GM21390 (cell line): Measurements from ENCODE around the gene LUC7L2.
"Not testable (repeated sequence)": the region's sequence is repeated elsewhere in the genome, so short reads cannot be mapped to it uniquely, and the experiment has no call there.

Experiments
- ATAC-seq: cut with Tn5 transposase; IDR thresholded peaks from one replicate; pipeline ENCODE4 v1.9.1; 2021; ENCODE audit not compliant: unreplicated experiment

The LUC7L2 gene, protein sequence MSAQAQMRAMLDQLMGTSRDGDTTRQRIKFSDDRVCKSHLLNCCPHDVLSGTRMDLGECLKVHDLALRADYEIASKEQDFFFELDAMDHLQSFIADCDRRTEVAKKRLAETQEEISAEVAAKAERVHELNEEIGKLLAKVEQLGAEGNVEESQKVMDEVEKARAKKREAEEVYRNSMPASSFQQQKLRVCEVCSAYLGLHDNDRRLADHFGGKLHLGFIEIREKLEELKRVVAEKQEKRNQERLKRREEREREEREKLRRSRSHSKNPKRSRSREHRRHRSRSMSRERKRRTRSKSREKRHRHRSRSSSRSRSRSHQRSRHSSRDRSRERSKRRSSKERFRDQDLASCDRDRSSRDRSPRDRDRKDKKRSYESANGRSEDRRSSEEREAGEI

DNA sequence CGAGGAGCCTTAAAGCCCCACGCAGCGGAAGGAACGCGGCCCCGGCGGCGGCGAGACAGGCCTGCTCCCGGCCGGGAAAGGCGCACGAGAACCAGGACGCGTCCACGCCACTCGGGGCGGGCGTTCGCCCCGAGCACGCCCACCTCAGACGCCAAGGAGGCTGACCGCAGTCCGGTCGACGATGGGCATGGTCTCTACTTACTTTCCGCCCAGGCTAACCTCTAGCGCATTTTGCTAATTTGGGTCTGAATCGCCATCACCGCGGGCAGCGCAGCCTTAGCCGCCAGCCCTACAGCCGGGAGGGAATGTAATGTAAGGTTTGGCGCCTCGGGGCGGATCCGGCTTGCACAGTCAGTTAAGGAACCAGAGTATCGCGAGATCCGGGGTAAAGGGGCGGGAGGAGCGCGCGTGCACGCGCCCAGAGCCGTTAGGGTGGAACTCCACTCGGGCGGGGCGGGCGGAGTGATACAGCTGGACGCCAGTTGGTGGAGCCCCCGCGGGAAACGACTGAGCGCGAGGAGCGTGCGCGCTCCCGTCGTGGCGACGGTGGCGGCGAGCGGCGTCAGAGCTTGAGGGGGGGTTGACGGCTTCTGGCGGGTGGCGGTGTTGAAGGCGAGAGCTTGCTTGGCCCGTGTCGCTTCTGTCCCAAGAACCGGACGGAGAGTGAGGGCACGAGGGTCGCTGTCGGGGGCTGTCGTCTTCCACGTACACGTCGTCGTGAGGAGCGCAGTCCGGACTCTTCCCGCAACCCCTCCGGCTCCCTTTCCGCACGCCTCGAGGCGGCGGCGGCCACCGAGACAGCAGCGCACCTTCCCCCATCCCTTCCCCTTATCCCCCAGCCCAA, at the start of gene LUC7L2:
TSS of gene LUC7L2 (plus strand) at position 529 of the 844 bp plus-strand sequence. CDS start 368 bp downstream, outside the sequence.
- ATAC-seq: peak; percentile 69

DNA sequence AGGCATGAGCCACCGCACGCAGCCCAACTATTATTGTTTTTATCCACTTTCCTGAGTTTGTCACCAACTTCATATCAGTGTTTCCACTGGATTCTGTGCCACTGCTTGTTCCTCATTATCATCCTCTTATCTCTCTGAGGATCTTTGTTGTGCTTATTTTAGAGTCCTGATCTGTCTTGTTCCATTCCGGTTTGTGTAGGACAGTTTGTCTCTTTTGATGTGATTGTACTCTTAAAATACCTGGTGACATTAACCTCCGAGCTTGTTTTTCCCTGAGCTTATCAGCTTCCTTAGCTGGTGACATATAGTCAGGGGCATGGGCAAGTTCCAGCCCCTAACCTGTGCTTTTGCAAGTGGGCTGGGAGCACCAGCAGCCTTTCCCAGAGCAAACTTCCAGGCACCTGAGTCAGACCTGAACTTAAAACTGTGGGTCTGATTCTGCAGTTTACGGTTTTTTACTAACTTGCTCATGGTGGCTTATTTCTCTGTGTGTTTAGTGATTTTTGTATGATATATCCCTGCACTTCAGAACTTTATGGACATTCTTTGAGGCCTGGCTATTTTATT, 41.7 kb upstream of the LUC7L2 start:
- ATAC-seq: no peak

DNA sequence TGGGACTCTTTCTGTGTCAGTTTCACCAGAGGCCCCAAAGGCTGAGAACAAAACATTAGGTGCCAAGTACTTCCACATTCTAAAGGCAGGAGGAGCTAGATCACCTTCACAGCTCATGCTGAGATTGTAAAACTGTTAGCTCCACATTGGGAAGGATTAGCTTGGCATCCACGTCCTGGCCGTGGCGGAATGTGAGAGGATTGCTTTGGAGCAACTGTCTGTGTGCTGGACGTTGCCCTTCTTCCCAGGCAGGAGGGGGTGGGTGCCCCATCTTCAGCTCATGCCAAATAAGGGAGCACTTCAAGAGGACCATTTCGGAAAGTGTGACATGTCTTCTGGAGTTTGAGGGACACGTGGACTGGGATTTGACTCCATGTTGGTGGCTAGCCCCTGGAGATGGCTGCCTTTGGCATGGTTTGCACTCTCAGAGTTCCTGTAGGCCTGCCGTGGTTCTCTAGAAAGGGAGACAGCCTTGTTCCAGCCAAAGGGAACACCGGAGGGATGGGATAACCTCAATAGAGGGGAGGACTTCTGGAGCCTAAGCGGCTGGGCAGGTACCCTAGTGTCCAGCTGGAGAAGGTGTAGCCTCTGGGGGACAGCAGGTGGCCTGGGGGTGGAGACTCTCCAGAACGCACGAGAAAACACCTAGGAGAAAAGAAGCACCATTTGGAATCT, 38.5 kb upstream of the LUC7L2 start:
- no peak for ATAC-seq

- not testable (repeated sequence) for ATAC-seq
These were observed 35.0 kb upstream of the LUC7L2 start for GRCh38 chr7:139324709-139325108.

GRCh38 chr7:139328375-139328774, 31.3 kb upstream of the LUC7L2 start:
- no peak for ATAC-seq

DNA sequence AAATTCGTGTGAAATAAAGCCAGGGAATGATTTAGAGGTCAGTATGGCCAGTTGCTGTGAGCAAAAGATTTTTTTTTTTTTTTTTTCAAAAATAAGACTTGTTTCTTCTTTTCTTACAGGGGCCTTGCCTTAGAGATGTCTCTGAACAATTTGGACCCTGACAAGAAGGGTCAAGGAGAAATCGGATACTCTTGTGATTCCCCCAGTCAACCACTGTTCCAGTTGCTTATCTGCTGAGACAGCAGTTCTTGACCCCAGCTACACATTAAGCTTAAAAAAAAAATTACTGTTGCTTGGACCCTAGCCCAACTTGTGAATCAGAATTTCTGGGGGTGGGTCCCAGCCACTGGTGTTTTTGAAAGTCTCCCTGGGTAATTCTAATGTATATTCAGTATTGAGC, 30.6 kb upstream of the LUC7L2 start:
- ATAC-seq: no peak

DNA sequence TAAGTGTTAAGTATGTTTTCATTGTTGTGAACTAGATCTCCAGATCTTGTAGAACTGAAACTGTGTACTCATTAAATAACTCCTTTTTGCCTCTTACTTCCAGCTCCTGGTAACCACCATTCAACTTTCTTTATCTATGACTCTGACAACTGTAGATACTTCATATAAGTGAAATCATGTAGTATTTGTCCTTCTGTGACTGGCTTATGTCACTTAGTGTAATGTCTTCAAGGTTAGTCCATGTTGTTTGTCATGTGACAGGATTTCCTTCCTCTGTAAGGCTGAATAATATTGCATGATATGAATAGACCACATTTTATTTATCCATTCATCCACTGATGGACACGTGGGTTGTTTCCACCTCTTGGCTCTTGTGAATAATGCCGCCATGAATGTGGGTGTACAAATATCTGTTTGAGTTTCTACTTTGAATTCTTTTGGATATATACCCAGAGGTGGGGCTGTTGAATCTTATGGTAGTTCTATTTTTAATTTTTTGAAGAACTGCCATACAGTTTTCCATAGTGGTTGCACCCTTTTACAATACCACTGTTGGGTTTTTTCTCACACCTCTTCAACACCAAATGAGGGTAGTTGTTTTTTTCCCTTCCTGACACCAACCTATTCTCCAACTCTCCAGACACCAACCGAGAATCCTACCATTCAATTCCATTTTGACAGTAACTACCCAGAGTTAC, 29.2 kb upstream of the LUC7L2 start:
- no peak for ATAC-seq

DNA sequence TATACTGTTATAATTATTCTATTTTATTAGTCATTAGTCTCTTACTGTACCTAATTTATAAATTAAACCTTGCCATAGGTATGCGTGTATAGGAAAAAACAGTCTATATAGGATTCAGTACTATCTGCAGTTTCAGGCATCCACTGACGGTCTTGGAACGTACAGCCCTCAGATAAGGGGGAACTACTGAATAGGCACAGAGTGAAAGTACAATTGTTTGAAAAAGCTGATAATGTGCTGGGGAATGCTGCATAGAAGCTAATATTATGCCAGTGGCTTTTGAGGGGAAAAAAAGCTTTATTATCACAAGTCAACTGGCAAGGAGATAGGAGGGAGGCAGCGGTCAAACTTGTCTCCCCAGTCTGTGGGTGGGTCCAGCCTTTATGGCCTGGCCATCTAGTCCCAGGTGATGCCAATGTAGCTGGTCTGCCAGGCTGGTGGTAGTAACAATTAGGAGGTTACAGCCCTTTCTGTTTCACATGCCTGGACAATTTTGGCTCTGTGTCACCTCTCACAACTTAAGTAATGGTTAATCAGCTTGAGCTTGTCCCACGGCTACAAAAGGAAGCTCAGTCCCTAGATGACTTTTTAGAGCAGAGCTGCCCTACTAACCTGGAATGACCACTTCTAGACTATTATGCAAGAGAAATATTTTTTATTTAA, 26.9 kb upstream of the LUC7L2 start:
- no peak for ATAC-seq

DNA sequence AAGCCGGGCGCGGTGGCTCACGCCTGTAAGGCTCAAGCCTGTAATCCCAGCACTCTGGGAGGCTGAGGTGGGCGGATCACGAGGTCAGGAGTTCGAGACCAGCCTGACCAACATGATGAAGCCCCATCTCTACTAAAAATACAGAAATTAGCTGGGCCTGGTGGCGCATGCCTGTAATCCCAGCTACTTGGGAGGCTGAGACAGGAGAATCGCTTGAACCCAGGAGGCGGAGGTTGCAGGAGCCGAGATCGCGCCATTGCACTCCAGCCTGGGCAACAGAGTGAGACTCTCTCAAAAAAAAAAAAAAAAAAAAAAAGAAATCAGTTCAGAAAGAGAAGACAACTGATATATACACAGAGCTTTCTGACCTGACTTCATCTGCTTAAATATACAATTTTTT, 26.3 kb upstream of the LUC7L2 start:
- ATAC-seq: not testable (repeated sequence)

GRCh38 chr7:139334399-139335150, 25.1 kb upstream of the LUC7L2 start:
- no peak for ATAC-seq

- no peak for ATAC-seq
These were observed 20.7 kb upstream of the LUC7L2 start for GRCh38 chr7:139339025-139339424.

GRCh38 chr7:139339698-139340036, 20.0 kb upstream of the LUC7L2 start:
- ATAC-seq: no peak

GRCh38 chr7:139340037-139340807, 19.5 kb upstream of the LUC7L2 start:
- ATAC-seq: peak; percentile 82

- peak; percentile 1 for ATAC-seq
These were observed 19.0 kb upstream of the LUC7L2 start for GRCh38 chr7:139340808-139341057.

GRCh38 chr7:139341058-139341775, 18.5 kb upstream of the LUC7L2 start, which contains the start of gene FMC1:
TSS of gene FMC1 (plus strand) at chr7:139341337. CDS start at chr7:139341385, 48 bp downstream.
- peak; percentile 57 for ATAC-seq

DNA sequence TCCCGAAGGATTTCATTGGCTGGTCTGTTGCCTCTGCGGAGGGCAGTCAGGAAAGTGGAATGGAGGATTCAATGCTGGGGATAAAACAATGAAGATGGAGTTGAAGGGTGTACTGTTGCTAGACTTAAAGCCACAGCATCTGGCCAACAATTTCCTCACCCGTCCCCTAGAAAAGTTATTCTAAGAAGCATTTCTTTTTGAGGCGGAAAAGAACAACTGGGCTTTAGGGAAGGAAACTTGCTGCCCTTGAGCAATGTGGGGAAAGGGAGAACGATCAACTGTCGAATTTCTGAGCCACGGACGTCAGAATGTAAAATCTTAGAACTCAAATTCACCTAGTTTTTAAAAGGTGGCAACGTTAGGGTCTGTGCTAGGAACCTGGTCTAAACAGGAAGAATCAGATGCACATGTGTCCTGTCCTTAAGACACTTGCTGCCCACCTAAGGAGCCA, 17.9 kb upstream of the LUC7L2 start:
- ATAC-seq: no peak

DNA sequence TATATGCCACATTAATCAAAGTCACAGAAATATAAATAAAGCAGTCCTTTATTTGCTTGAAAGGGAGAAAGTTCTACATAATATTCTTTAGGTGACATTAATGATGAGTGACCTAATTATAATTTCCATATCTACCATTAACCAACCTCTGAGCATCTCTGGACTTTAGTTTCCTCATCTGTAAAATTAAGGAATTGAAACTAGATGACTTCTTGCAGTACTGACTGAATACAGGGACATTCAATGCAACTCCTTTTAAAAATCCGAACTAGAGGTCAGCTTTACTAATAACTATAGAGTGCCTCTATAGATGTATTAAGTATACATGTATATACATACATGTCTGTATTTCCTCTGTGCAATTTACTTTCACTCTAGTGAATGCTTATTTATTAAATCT, 14.7 kb upstream of the LUC7L2 start:
- ATAC-seq: no peak

- no peak for ATAC-seq
These were observed 8.7 kb upstream of the LUC7L2 start for GRCh38 chr7:139351027-139351426.
